VCaP (cell line): ENCODE measurements around the gene PYGO1.
"Not testable (repeated sequence)": the region's sequence is repeated elsewhere in the genome, so short reads cannot be mapped to it uniquely, and the experiment has no call there.

ENCODE experiments used
- H3K27ac ChIP-seq: fragments of 450-650 bp; 2 replicates; pipeline ENCODE4 v1.5.1; 2017
- TF ChIP-seq, protein P1 (sequence below): fragments of 450-650 bp; conservative IDR thresholded peaks from 2 replicates; pipeline ENCODE4 v1.5.1; 2017; ENCODE audit warnings: mild to moderate bottlenecking, moderate library complexity

Gene PYGO1

DNA sequence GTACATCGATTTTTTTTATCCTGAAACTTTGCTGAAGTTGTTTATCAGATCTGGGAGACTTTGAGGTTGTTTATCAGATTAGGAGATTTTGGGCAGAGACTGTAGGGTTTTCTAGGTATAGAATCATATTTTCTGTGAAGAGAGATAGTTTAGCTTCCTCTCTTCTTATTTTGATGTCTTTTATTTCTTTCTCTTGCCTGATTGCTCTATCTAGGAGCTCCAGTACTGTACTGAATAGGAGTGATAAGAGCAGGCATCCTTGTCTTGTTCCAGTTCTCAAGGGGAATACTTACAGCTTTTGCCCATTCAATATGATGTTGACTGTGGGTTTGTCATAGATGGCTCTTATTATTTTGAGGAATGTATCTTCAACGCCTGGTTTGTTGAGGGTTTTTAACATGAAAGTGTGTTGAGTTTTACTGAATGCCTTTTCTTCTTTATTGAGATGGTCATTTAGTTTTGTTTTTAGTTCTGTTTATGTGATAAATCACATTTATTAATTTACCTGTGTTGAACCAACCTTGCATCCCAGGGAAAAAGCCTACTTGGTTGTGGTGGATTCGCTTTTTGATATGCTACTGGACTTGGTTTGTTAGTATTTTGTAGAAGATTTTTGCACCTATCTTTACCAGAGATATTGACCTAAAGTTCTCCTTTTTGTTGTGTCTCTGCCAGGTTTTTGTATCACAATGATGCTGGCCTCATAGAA, 65.2 kb downstream of the PYGO1 start:
- TF ChIP-seq, protein P1, sequence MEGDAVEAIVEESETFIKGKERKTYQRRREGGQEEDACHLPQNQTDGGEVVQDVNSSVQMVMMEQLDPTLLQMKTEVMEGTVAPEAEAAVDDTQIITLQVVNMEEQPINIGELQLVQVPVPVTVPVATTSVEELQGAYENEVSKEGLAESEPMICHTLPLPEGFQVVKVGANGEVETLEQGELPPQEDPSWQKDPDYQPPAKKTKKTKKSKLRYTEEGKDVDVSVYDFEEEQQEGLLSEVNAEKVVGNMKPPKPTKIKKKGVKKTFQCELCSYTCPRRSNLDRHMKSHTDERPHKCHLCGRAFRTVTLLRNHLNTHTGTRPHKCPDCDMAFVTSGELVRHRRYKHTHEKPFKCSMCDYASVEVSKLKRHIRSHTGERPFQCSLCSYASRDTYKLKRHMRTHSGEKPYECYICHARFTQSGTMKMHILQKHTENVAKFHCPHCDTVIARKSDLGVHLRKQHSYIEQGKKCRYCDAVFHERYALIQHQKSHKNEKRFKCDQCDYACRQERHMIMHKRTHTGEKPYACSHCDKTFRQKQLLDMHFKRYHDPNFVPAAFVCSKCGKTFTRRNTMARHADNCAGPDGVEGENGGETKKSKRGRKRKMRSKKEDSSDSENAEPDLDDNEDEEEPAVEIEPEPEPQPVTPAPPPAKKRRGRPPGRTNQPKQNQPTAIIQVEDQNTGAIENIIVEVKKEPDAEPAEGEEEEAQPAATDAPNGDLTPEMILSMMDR, result no peak
- H3K27ac ChIP-seq, result no peak overlapping the region

DNA sequence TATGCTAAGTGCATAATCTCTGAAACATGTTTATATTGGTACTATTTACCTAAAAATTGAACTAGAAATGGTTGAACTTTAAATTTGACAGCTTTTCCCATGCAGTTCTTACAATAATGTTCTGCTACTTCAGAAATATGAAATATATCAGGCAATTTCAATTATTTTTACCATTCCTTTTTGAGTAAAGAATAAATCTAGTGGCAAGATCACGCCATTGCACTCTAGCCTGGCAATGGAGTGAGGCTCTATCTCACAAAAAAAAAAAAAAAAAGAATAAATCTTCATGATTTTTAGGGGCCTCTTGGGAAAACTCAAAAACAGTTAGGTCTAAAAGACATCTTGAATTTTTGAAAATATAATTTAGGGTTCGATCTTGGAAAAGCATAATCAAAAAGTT, 69.5 kb downstream of the PYGO1 start:
- TF ChIP-seq, protein P1, result peak; percentile 42; the same call in 1 of the 2 replicates

DNA sequence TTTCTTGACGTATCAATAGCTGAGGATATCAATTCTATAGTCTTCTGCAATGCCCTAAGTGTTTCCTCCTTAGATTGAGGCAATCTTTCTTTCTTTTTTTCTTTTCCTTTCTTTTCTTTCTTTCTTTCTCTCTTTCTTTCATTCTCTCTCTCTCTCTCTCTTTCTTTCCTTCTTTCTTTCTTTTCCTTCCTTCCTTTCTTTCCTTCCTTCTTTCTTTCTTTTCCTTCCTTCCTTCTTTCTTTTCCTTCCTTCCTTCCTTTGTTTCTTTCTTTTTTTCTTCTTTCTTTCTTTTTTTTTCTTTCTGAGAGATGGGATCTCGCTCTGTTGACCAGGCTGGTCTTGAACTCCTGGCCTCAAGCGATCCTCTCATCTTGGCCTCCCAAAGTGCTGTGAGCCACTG, 70.1 kb downstream of the PYGO1 start:
- no peak overlapping the region for H3K27ac ChIP-seq
- TF ChIP-seq, protein P1, result no peak

More for the DNA sequence above, 69.5 kb downstream of the PYGO1 start:
- H3K27ac ChIP-seq, result no peak overlapping the region

DNA sequence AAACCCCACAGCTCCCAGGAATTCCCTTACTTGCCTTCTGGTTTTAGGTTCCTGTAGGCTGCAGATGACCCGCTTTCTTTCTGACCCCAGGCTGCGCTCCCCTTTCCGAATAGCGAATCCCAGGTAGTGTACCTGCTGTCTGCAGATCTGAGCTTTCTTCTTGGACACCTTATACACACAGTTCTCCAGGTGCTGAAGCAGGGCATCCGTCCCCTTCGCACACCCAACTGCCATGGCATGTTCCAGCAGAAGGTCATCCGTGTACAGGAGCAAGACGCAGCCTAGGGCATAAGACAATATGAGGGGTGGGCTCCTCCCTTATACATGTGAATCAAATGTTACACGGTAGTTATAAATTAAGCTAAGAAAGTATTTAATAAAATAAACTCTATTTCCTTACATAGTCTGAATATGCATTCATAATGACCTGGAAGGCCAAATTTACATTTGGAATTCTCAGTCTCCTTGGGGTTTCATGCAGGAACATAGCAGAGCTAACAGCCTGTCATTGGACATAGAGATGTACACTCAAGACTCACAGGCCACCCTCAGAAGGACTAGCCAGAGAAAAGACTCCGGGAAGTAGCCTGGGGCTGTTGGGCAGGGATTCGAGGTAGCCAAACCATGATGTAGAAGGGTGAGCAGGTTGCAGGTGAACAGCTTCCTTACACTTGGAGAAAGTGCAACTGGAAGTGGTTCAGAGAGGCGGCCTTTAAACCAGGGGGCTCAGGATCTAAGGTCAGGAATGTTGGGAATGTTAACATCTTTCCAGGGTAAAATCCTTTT, 72.0 kb downstream of the PYGO1 start:
- no peak overlapping the region for H3K27ac ChIP-seq
- TF ChIP-seq, protein P1, result no peak

DNA sequence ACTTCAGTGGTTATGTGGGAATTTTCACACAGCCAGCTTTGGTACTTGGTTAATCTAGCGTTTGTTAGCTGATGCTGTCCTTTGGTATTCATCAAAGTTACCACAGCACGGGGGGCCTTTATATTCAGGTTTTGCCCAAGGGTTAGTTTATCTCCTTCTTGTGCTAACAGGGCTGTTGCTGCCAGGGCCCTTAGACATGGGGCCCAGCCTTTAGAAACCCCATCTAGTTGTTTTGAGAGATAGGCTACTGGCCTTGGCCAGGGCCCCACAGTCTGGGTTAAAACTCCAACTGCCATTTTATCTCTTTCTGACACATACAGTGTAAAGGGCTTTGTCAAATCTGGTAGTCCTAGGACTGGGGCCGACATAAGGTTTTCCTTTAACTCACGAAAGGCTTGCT, 72.7 kb downstream of the PYGO1 start:
- TF ChIP-seq, protein P1, result no peak

DNA sequence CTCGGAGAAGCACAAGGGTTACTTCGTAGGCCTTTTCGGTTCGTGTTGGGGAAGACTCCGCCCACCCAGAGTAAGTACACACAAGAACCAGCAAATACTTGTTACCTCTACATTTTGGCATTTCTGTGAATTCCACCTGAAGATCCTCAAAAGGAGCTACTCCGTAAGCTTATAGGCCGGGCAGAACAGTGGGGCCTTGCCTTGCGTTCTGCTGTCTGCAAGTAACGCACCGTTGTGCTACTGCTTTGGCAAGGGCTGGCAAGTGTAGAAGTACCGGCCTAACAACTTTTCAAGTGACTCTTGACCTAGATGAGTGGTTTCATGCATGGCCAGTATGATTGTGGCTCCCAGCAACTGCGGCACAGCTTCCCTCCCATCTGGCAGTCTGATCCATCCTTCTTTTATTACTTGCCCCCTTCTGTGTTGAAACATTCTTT, 73.7 kb downstream of the PYGO1 start:
- no peak overlapping the region for H3K27ac ChIP-seq
- TF ChIP-seq, protein P1, result no peak

More for the DNA sequence above, 72.7 kb downstream of the PYGO1 start:
- H3K27ac ChIP-seq, result no peak overlapping the region

DNA sequence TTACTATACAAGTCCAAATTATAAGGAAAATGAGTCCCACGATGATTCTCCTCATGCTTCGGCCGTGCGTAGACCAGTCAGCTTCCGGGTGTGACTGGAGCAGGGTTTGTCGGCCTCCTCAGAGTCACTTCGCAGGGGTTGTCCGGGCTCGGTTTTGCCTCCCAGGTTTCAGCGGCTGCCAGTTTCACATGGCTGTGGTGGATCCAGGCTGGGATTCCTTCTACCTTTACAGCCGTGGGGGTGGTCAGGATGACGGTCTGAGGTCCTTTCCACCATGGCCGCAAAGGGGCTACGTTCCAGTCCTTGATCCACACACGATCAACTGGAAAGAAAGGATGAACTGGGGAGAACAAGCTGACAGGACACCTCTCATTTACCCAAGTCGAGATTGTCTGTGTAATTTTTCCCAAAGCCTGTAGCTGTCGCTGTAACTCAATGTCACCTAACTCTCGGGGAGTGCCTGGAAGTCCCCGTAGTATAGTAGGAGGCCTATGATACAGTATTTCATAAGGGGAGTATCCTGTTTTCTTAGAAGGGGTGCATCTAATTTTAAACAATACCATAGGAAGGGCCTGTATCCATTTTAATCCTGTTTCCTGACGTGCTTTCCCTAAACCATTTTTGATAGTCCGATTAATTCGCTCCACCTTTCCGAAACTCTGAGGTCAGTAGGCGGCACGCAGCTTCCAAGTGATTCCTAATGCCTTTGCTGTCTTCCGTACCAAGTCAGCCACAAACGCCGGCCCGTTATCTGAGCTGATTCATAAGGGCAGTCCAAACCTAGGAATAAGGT, 74.3 kb downstream of the PYGO1 start:
- H3K27ac ChIP-seq, result not testable (repeated sequence)
